ENCODE data around the gene ARHGDIG. TPM values are rescaled to one million over a fixed set of nuclear protein-coding genes. Genes with fewer than 3 reads are reported as not detected.

The ARHGDIG gene
- total and polyA plus RNA-seq, 4 donors: 0.08 TPM; not detected in 3

DNA sequence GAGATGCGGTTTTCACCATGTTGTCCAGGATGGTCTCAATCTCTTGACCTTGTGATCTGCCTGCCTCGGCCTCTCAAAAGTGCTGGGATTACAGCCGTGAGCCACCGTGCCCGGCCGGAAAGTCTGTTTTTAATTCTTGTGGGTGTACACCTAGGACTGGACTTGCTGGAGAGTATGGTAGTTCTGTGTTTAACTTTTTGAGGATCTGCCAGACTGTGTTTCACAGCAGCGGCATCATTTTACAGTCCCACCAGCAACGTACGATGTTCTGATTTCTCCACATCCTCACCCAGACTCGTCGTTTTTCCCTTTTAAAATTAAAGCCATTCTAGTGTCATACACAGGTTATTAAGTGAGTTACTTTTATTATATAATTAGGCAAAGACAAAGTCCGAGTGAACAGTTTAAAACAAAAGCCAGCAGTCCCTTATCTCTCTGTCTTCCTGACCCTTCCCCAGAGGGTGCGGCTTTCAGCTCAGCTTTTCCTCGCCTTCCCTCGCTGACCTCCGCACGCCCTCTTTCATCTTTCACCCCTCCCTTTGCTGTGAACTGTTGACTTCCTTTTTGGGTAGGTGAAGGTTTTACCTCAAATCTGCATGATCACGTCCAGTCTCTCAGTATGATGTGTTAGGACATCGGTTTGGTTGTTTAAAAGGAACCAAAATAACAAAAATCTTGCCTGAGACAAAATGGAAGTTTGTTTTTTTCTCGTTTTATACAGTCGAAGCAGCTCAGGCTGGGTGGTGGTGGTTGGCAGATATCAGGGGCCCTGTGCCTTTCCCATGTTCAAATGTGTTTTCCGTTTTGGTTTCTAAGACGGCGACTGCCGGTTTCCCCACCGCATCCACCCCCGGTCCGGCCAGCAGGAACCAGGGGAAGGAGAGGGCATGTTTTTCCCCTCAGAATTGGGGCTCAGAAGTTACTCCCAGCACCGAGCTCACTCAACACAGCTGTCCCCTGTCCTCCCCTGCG is 27.7 kb upstream of the ARHGDIG start:
- no peak for DNase-seq (ENCODE audit: low spot score)
- WGBS: 71% methylated on average over 30 of the region's 30 CpGs
- Histone ChIP-seq H3K27ac (ENCODE audit: low read depth in 1 of 2, low read length in 2 of 2) (no peak overlapping the region), H3K4me1 (ENCODE audit: control insufficient read depth in 4 of 4, insufficient read depth in 4 of 4, low read length in 3 of 4) (peaks cover 0 to 3% (median 0%) of the 10 kb centered on the region in 4 donors), H3K27me3 (ENCODE audit: control insufficient read depth in 4 of 4, insufficient read depth in 4 of 4, low read length in 3 of 4) (no peaks in the 10 kb centered on the region), H3K36me3 (ENCODE audit: control insufficient read depth in 4 of 4, insufficient read depth in 3 of 4, low read depth in 1 of 4, low read length in 3 of 4) (peaks cover 0 to 21% (median 4%) of the 10 kb centered on the region in 4 donors), H3K4me3 (ENCODE audit: low read depth in 1 of 3, low read length in 3 of 3) (no peak overlapping the region), H3K9ac (ENCODE audit: low read depth in 1 of 2, low read length in 2 of 2) (no peak overlapping the region), H3K9me3 (ENCODE audit: control insufficient read depth in 4 of 4, low read length in 3 of 4) (no peaks in the 10 kb centered on the region)
- peak; percentile 62 for TF ChIP-seq NR2F2 (IDR thresholded peaks at IDR 0.05)
- TF ChIP-seq, protein P1, sequence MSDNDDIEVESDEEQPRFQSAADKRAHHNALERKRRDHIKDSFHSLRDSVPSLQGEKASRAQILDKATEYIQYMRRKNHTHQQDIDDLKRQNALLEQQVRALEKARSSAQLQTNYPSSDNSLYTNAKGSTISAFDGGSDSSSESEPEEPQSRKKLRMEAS (IDR thresholded peaks at IDR 0.05): no peak

DNA sequence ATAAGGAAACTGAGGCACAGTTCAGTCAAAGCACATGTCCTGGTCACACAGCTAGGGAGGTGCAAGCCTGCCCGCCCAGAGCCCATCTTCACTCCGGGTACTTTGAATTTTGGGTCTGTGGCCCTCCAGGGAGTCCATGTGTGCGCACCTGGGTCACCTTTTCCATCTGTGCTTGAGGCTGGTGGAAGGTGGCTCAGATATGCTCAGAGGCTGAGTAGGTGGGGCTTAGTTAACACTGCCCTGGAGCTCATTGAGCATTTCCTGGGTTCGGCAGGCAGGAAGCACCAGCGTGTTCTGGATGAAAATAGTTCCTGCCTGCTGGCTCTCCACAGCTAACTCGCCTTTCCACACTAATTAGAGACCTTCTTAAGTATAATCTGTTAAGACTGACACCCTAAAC is 26.6 kb upstream of the ARHGDIG start:
- peaks cover 0 to 3% (median 0%) of the 10 kb centered on the region in 4 donors for H3K4me1 ChIP-seq (ENCODE audit: control insufficient read depth in 4 of 4, insufficient read depth in 4 of 4, low read length in 3 of 4)
- TF ChIP-seq HNF4A (conservative IDR thresholded peaks at IDR 0.05) (no peak), JUND (IDR thresholded peaks at IDR 0.05) (no peak), SP1 (IDR thresholded peaks at IDR 0.05) (no peak), YY1 (IDR thresholded peaks at IDR 0.05) (no peak), RAD21 (IDR thresholded peaks at IDR 0.05) (no peak)
- TF ChIP-seq, protein P2, sequence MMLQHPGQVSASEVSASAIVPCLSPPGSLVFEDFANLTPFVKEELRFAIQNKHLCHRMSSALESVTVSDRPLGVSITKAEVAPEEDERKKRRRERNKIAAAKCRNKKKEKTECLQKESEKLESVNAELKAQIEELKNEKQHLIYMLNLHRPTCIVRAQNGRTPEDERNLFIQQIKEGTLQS (IDR thresholded peaks at IDR 0.05): no peak
- TF ChIP-seq, protein P1 (IDR thresholded peaks at IDR 0.05): no peak
- TF ChIP-seq, protein P3, sequence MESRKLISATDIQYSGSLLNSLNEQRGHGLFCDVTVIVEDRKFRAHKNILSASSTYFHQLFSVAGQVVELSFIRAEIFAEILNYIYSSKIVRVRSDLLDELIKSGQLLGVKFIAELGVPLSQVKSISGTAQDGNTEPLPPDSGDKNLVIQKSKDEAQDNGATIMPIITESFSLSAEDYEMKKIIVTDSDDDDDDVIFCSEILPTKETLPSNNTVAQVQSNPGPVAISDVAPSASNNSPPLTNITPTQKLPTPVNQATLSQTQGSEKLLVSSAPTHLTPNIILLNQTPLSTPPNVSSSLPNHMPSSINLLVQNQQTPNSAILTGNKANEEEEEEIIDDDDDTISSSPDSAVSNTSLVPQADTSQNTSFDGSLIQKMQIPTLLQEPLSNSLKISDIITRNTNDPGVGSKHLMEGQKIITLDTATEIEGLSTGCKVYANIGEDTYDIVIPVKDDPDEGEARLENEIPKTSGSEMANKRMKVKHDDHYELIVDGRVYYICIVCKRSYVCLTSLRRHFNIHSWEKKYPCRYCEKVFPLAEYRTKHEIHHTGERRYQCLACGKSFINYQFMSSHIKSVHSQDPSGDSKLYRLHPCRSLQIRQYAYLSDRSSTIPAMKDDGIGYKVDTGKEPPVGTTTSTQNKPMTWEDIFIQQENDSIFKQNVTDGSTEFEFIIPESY (IDR thresholded peaks at IDR 0.05): no peak
- H3K27me3 ChIP-seq (ENCODE audit: control insufficient read depth in 4 of 4, insufficient read depth in 4 of 4, low read length in 3 of 4): no peaks in the 10 kb centered on the region
- peaks cover 0 to 21% (median 4%) of the 10 kb centered on the region in 4 donors for H3K36me3 ChIP-seq (ENCODE audit: control insufficient read depth in 4 of 4, insufficient read depth in 3 of 4, low read depth in 1 of 4, low read length in 3 of 4)
- H3K4me3 ChIP-seq (ENCODE audit: low read depth in 1 of 3, low read length in 3 of 3): no peak overlapping the region
- DNase-seq (ENCODE audit: low spot score): no peak
- 87% methylated on average over 6 of the region's 6 CpGs for WGBS
- H3K9me3 ChIP-seq (ENCODE audit: control insufficient read depth in 4 of 4, low read length in 3 of 4): no peaks in the 10 kb centered on the region
- no peak overlapping the region for H3K27ac ChIP-seq (ENCODE audit: low read depth in 1 of 2, low read length in 2 of 2)
- H3K9ac ChIP-seq (ENCODE audit: low read depth in 1 of 2, low read length in 2 of 2): no peak overlapping the region

DNA sequence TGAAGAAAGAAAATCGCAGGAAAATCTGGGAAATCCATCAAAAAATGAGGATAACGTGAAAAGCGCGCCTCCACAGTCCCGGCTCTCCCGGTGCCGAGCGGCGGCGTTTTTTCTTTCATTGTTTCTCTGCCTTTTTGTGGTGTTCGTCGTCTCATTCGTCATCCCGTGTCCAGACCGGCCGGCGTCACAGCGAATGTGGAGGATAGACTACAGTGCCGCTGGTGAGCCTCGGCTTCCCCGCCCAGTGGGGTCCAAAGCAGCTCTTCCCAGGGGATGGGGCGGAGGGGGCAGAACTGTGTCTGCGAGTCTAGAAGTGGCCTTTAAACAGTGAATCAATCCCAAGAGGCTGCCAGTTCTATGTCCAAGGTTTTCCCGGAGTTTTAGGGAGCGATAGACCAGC is 25.9 kb upstream of the ARHGDIG start:
- Histone ChIP-seq H3K9ac (ENCODE audit: low read depth in 1 of 2, low read length in 2 of 2) (no peak overlapping the region), H3K4me3 (ENCODE audit: low read depth in 1 of 3, low read length in 3 of 3) (no peak overlapping the region), H3K27me3 (ENCODE audit: control insufficient read depth in 4 of 4, insufficient read depth in 4 of 4, low read length in 3 of 4) (no peaks in the 10 kb centered on the region), H3K36me3 (ENCODE audit: control insufficient read depth in 4 of 4, insufficient read depth in 3 of 4, low read depth in 1 of 4, low read length in 3 of 4) (peaks cover 1 to 23% (median 8%) of the 10 kb centered on the region in 4 donors), H3K4me1 (ENCODE audit: control insufficient read depth in 4 of 4, insufficient read depth in 4 of 4, low read length in 3 of 4) (peaks cover 0 to 3% (median 0%) of the 10 kb centered on the region in 4 donors), H3K9me3 (ENCODE audit: control insufficient read depth in 4 of 4, low read length in 3 of 4) (no peaks in the 10 kb centered on the region), H3K27ac (ENCODE audit: low read depth in 1 of 2, low read length in 2 of 2) (no peak overlapping the region)
- 97% methylated on average over 25 of the region's 25 CpGs for WGBS
- no peak for DNase-seq (ENCODE audit: low spot score)
- TF ChIP-seq TAF1 (conservative IDR thresholded peaks at IDR 0.05) (no peak), RAD21 (IDR thresholded peaks at IDR 0.05) (no peak), FOXA1 (IDR thresholded peaks at IDR 0.05) (no peak), RXRA (IDR thresholded peaks at IDR 0.05) (no peak), SP1 (IDR thresholded peaks at IDR 0.05) (no peak), HNF4G (IDR thresholded peaks at IDR 0.05) (no peak), YY1 (IDR thresholded peaks at IDR 0.05) (no peak), NR2F2 (IDR thresholded peaks at IDR 0.05) (no peak), HNF4A (conservative IDR thresholded peaks at IDR 0.05) (no peak), GABPA (IDR thresholded peaks at IDR 0.05 in 1 of 2, conservative IDR thresholded peaks at IDR 0.05 in 1 of 2) (no peak), JUND (IDR thresholded peaks at IDR 0.05) (no peak)
- TF ChIP-seq, protein P4, sequence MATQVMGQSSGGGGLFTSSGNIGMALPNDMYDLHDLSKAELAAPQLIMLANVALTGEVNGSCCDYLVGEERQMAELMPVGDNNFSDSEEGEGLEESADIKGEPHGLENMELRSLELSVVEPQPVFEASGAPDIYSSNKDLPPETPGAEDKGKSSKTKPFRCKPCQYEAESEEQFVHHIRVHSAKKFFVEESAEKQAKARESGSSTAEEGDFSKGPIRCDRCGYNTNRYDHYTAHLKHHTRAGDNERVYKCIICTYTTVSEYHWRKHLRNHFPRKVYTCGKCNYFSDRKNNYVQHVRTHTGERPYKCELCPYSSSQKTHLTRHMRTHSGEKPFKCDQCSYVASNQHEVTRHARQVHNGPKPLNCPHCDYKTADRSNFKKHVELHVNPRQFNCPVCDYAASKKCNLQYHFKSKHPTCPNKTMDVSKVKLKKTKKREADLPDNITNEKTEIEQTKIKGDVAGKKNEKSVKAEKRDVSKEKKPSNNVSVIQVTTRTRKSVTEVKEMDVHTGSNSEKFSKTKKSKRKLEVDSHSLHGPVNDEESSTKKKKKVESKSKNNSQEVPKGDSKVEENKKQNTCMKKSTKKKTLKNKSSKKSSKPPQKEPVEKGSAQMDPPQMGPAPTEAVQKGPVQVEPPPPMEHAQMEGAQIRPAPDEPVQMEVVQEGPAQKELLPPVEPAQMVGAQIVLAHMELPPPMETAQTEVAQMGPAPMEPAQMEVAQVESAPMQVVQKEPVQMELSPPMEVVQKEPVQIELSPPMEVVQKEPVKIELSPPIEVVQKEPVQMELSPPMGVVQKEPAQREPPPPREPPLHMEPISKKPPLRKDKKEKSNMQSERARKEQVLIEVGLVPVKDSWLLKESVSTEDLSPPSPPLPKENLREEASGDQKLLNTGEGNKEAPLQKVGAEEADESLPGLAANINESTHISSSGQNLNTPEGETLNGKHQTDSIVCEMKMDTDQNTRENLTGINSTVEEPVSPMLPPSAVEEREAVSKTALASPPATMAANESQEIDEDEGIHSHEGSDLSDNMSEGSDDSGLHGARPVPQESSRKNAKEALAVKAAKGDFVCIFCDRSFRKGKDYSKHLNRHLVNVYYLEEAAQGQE (IDR thresholded peaks at IDR 0.05): no peak
- TF ChIP-seq, protein P1 (IDR thresholded peaks at IDR 0.05): no peak
- TF ChIP-seq, protein P5, sequence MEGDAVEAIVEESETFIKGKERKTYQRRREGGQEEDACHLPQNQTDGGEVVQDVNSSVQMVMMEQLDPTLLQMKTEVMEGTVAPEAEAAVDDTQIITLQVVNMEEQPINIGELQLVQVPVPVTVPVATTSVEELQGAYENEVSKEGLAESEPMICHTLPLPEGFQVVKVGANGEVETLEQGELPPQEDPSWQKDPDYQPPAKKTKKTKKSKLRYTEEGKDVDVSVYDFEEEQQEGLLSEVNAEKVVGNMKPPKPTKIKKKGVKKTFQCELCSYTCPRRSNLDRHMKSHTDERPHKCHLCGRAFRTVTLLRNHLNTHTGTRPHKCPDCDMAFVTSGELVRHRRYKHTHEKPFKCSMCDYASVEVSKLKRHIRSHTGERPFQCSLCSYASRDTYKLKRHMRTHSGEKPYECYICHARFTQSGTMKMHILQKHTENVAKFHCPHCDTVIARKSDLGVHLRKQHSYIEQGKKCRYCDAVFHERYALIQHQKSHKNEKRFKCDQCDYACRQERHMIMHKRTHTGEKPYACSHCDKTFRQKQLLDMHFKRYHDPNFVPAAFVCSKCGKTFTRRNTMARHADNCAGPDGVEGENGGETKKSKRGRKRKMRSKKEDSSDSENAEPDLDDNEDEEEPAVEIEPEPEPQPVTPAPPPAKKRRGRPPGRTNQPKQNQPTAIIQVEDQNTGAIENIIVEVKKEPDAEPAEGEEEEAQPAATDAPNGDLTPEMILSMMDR (IDR thresholded peaks at IDR 0.05; ENCODE audit: low read depth, low read length, missing input control): no peak

Measured in liver (tissue), 9 donors.